Liver (tissue), 3 donors: ENCODE results near the gene TMEM140.

Experiments used
- CTCF ChIP-seq: fragments of 150-350 bp; IDR thresholded peaks from 2 replicates; pipeline ENCODE4 v1.5.1; 2017; ENCODE audit warnings: improper control_type of control experiment, low read depth, low read length; ENCODE audit not compliant: missing input control
- GABPA ChIP-seq, 2 donors: IDR thresholded peaks in 1 of 2; conservative IDR thresholded peaks in 1 of 2; 2 replicates each; pipeline ENCODE4 v1.6.1; 2016; ENCODE audit warnings: antibody characterized with exemption in 2 of 2, mild to moderate bottlenecking in 1 of 2, moderate library complexity in 1 of 2
- MAX ChIP-seq: IDR thresholded peaks from 2 replicates; pipeline ENCODE4 v1.6.1; 2016; ENCODE audit warnings: antibody characterized with exemption
- donor health status: healthy.
- donor health status: healthy.

- TF ChIP-seq GABPA (IDR thresholded peaks at IDR 0.05 in 1 of 2, conservative IDR thresholded peaks at IDR 0.05 in 1 of 2) (no peak), CTCF (no peak), MAX (no peak)
Observed at GRCh38 chr7:135152442-135152841, 4.6 kb downstream of the TMEM140 start.
